Mesendoderm (in vitro differentiated cells): ENCODE measurements around the gene GNAS.
"Not testable (repeated sequence)": the region's sequence is repeated elsewhere in the genome, so short reads cannot be mapped to it uniquely, and the experiment has no call there.

ENCODE experiments used
- DNase-seq: peaks from one replicate; pipeline ENCODE4 v3.0.0; 2013
- H2AK5ac ChIP-seq: 2 replicates; pipeline ENCODE4 v1.6.1; 2013; ENCODE audit warnings: low read length, inconsistent platforms
- H2BK120ac ChIP-seq: 2 replicates; pipeline ENCODE4 v1.6.1; 2013; ENCODE audit warnings: low read depth, mild to moderate bottlenecking, low read length, moderate library complexity, mixed read lengths
- H2BK15ac ChIP-seq: replicated peaks from 2 replicates; pipeline ENCODE4 v1.6.1; 2013; ENCODE audit warnings: low read depth, mild to moderate bottlenecking, moderate library complexity
- H2BK5ac ChIP-seq: 2 replicates; pipeline ENCODE4 v1.6.1; 2013; ENCODE audit warnings: low read length, inconsistent platforms
- H3K18ac ChIP-seq: 2 replicates; pipeline ENCODE4 v1.6.1; 2013; ENCODE audit warnings: mild to moderate bottlenecking, low read length, mixed read lengths
- H3K23ac ChIP-seq: one replicate; pipeline ENCODE4 v1.6.1; 2013; ENCODE audit warnings: low read length
- H3K27ac ChIP-seq: 2 replicates; pipeline ENCODE4 v1.5.1; 2013; ENCODE audit warnings: low read depth, mild to moderate bottlenecking, inconsistent platforms, low read length, moderate library complexity
- H3K27me3 ChIP-seq: 2 replicates; pipeline ENCODE4 v1.6.1; 2013; ENCODE audit warnings: low read length, control low read depth, mild to moderate bottlenecking, inconsistent platforms; ENCODE audit not compliant: insufficient read depth, poor library complexity
- H3K36me3 ChIP-seq: 2 replicates; pipeline ENCODE4 v1.6.1; 2013; ENCODE audit warnings: low read length, inconsistent platforms; ENCODE audit not compliant: control insufficient read depth, insufficient read depth
- H3K4ac ChIP-seq: one replicate; pipeline ENCODE4 v1.6.1; 2013; ENCODE audit warnings: low read depth, mild to moderate bottlenecking, low read length, moderate library complexity
- H3K4me1 ChIP-seq: 2 replicates; pipeline ENCODE4 v1.6.1; 2013; ENCODE audit warnings: low read depth, low read length, inconsistent platforms; ENCODE audit not compliant: control insufficient read depth
- H3K4me2 ChIP-seq: 2 replicates; pipeline ENCODE4 v1.6.1; 2013; ENCODE audit warnings: low read length
- H3K4me3 ChIP-seq: 2 replicates; pipeline ENCODE4 v1.5.1; 2013; ENCODE audit warnings: mild to moderate bottlenecking, low read length
- H3K56ac ChIP-seq: one replicate; pipeline ENCODE4 v1.6.1; 2013; ENCODE audit warnings: low read length
- H3K79me1 ChIP-seq: 2 replicates; pipeline ENCODE4 v1.6.1; 2013; ENCODE audit warnings: low read length, inconsistent platforms
- H3K79me2 ChIP-seq: 2 replicates; pipeline ENCODE4 v1.6.1; 2013; ENCODE audit warnings: mild to moderate bottlenecking, low read length; ENCODE audit not compliant: control insufficient read depth, insufficient read depth
- H3K9ac ChIP-seq: 2 replicates; pipeline ENCODE4 v1.6.1; 2013; ENCODE audit warnings: low read length, inconsistent platforms
- H4K5ac ChIP-seq: one replicate; pipeline ENCODE4 v1.6.1; 2013; ENCODE audit warnings: low read length
- H4K8ac ChIP-seq: one replicate; pipeline ENCODE4 v1.6.1; 2013; ENCODE audit warnings: low read depth, mild to moderate bottlenecking, control low read depth, low read length, moderate library complexity
- WGBS: extraction: QIAGEN DNeasy Blood & Tissue Kit; methylation state at CpG from one replicate; pipeline ENCODE4 v1.1.7; 2013; ENCODE audit warnings: low lambda C conversion rate, missing lambda C conversion rate; ENCODE audit not compliant: insufficient coverage; ENCODE audit errors: extremely low coverage; 5-methylcytosine and 5-hydroxymethylcytosine counted together

GNAS gene

GRCh38 chr20:58942549-58942948, 90.0 kb downstream of the GNAS start:
- H3K4ac ChIP-seq, result no peak overlapping the region
- no peaks in the 10 kb centered on the region for H3K79me1 ChIP-seq
- H2AK5ac ChIP-seq, result no peak overlapping the region
- H3K4me2 ChIP-seq, result no peak overlapping the region
- no peaks in the 10 kb centered on the region for H3K4me1 ChIP-seq
- no peak overlapping the region for H3K27ac ChIP-seq
- H3K79me2 ChIP-seq, result no peaks in the 10 kb centered on the region
- no peaks in the 10 kb centered on the region for H3K36me3 ChIP-seq
- H3K4me3 ChIP-seq, result no peak overlapping the region
- H2BK120ac ChIP-seq, result no peak overlapping the region
- DNase-seq, result no peak
- H3K18ac ChIP-seq, result no peak overlapping the region
- no peak overlapping the region for H3K23ac ChIP-seq
- no peaks in the 10 kb centered on the region for H3K27me3 ChIP-seq
- no CpG with 5 or more reads among the region's 4 CpGs for WGBS
- no peak overlapping the region for H3K9ac ChIP-seq
- H2BK5ac ChIP-seq, result no peak overlapping the region
- H3K56ac ChIP-seq, result no peak overlapping the region
- no peak overlapping the region for H4K8ac ChIP-seq
- no peak overlapping the region for H2BK15ac ChIP-seq
- H4K5ac ChIP-seq, result no peak overlapping the region

- DNase-seq, result peak; percentile 22
Observed at GRCh38 chr20:58944610-58945009, 92.1 kb downstream of the GNAS start.

GRCh38 chr20:58945965-58946631, 93.6 kb downstream of the GNAS start:
- H3K79me1 ChIP-seq, result no peaks in the 10 kb centered on the region
- no peaks in the 10 kb centered on the region for H3K4me1 ChIP-seq
- no peak overlapping the region for H3K23ac ChIP-seq
- H4K5ac ChIP-seq, result no peak overlapping the region
- no peak overlapping the region for H3K27ac ChIP-seq
- no peak overlapping the region for H3K9ac ChIP-seq
- no peak overlapping the region for H3K4me2 ChIP-seq
- H3K36me3 ChIP-seq, result no peaks in the 10 kb centered on the region
- no peak overlapping the region for H2AK5ac ChIP-seq
- no peak overlapping the region for H2BK15ac ChIP-seq
- no peak overlapping the region for H2BK120ac ChIP-seq
- WGBS, result no CpG with 5 or more reads among the region's 10 CpGs
- no peak overlapping the region for H4K8ac ChIP-seq
- H3K79me2 ChIP-seq, result no peaks in the 10 kb centered on the region
- H3K4ac ChIP-seq, result no peak overlapping the region
- no peak overlapping the region for H2BK5ac ChIP-seq
- H3K56ac ChIP-seq, result no peak overlapping the region
- no peak for DNase-seq
- H3K4me3 ChIP-seq, result no peak overlapping the region
- no peaks in the 10 kb centered on the region for H3K27me3 ChIP-seq
- H3K18ac ChIP-seq, result no peak overlapping the region

More at GRCh38 chr20:58944610-58945009, 92.1 kb downstream of the GNAS start:
- H4K5ac ChIP-seq, result no peak overlapping the region
- H3K79me2 ChIP-seq, result no peaks in the 10 kb centered on the region
- H3K18ac ChIP-seq, result no peak overlapping the region
- no peak overlapping the region for H2BK15ac ChIP-seq
- no peak overlapping the region for H4K8ac ChIP-seq
- H3K27me3 ChIP-seq, result no peaks in the 10 kb centered on the region
- no peak overlapping the region for H3K4me3 ChIP-seq
- H3K27ac ChIP-seq, result no peak overlapping the region
- H2BK5ac ChIP-seq, result no peak overlapping the region
- H3K4me2 ChIP-seq, result no peak overlapping the region
- no peak overlapping the region for H2BK120ac ChIP-seq
- no peak overlapping the region for H3K23ac ChIP-seq
- no peaks in the 10 kb centered on the region for H3K4me1 ChIP-seq
- H2AK5ac ChIP-seq, result no peak overlapping the region
- no CpG with 5 or more reads among the region's 5 CpGs for WGBS
- H3K9ac ChIP-seq, result no peak overlapping the region
- H3K56ac ChIP-seq, result no peak overlapping the region
- H3K36me3 ChIP-seq, result no peaks in the 10 kb centered on the region
- no peaks in the 10 kb centered on the region for H3K79me1 ChIP-seq
- no peak overlapping the region for H3K4ac ChIP-seq

- H3K79me1 ChIP-seq, H4K8ac ChIP-seq, H2AK5ac ChIP-seq, H3K4me3 ChIP-seq, H2BK120ac ChIP-seq, DNase-seq, H3K18ac ChIP-seq, H3K27ac ChIP-seq, H3K4ac ChIP-seq, H3K23ac ChIP-seq, H4K5ac ChIP-seq, H3K36me3 ChIP-seq, H2BK15ac ChIP-seq, H3K79me2 ChIP-seq, H3K4me1 ChIP-seq, H2BK5ac ChIP-seq, H3K4me2 ChIP-seq, H3K27me3 ChIP-seq, H3K56ac ChIP-seq, H3K9ac ChIP-seq: not testable (repeated sequence)
- no CpG with 5 or more reads among the region's 7 CpGs for WGBS
Observed at GRCh38 chr20:58947797-58948388, 95.4 kb downstream of the GNAS start.

DNA sequence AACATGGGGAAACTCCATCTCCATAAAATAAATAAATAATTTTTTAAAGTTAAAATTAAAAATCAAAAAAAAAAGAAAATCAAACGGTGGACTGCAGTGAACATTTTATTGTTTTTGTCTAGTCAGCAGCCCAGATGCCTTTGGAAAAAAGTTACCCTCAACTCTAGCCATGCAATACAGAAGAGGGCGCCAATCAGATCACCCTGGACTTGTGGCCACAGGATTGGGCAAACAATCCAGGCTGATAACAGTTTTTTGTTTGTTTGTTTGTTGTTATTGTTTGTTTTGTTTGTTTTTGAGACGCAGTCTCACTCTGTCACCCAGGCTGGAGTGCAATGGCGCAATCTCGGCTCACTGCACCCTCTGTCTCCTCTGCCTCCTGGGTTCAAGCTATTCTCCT, 98.1 kb downstream of the GNAS start:
- H2AK5ac ChIP-seq, result no peak overlapping the region
- H3K4ac ChIP-seq, result no peak overlapping the region
- H3K4me1 ChIP-seq, result no peaks in the 10 kb centered on the region
- H3K23ac ChIP-seq, result no peak overlapping the region
- H3K4me2 ChIP-seq, result no peak overlapping the region
- DNase-seq, result peak; percentile 13
- no peak overlapping the region for H3K27ac ChIP-seq
- no peak overlapping the region for H3K9ac ChIP-seq
- no peaks in the 10 kb centered on the region for H3K79me2 ChIP-seq
- no peaks in the 10 kb centered on the region for H3K79me1 ChIP-seq
- H4K8ac ChIP-seq, result no peak overlapping the region
- H3K18ac ChIP-seq, result no peak overlapping the region
- H2BK15ac ChIP-seq, result no peak overlapping the region
- H3K4me3 ChIP-seq, result no peak overlapping the region
- no peak overlapping the region for H2BK5ac ChIP-seq
- no peaks in the 10 kb centered on the region for H3K27me3 ChIP-seq
- H2BK120ac ChIP-seq, result no peak overlapping the region
- H3K36me3 ChIP-seq, result no peaks in the 10 kb centered on the region
- no CpG with 5 or more reads among the region's 5 CpGs for WGBS
- H3K56ac ChIP-seq, result no peak overlapping the region
- no peak overlapping the region for H4K5ac ChIP-seq

GRCh38 chr20:58953050-58953449, 100.5 kb downstream of the GNAS start:
- no peak overlapping the region for H3K9ac ChIP-seq
- no peak overlapping the region for H3K4me3 ChIP-seq
- no peak overlapping the region for H3K56ac ChIP-seq
- no peak overlapping the region for H4K5ac ChIP-seq
- no peak overlapping the region for H3K18ac ChIP-seq
- H2BK15ac ChIP-seq, result no peak overlapping the region
- H2BK5ac ChIP-seq, result no peak overlapping the region
- no peak overlapping the region for H4K8ac ChIP-seq
- no peak overlapping the region for H3K23ac ChIP-seq
- H2AK5ac ChIP-seq, result no peak overlapping the region
- H3K79me1 ChIP-seq, result no peaks in the 10 kb centered on the region
- no peaks in the 10 kb centered on the region for H3K4me1 ChIP-seq
- no peak for DNase-seq
- no peak overlapping the region for H3K4me2 ChIP-seq
- no peak overlapping the region for H3K27ac ChIP-seq
- no peak overlapping the region for H3K4ac ChIP-seq
- no peaks in the 10 kb centered on the region for H3K79me2 ChIP-seq
- H2BK120ac ChIP-seq, result no peak overlapping the region
- H3K36me3 ChIP-seq, result no peaks in the 10 kb centered on the region
- no peaks in the 10 kb centered on the region for H3K27me3 ChIP-seq
